SU-DHL-6 (cell line): Measurements from ENCODE around the gene PARP3.
A peak's percentile ranks its signal among the peaks of the same experiment; 100 is the strongest.

ENCODE experiments used
- H2AFZ ChIP-seq: fragments of 200-600 bp; sonication (generic); 2 replicates; pipeline ENCODE4 v1.6.1; 2014; ENCODE audit warnings: low read depth, mild to moderate bottlenecking, moderate library complexity, mixed read lengths, antibody characterized with exemption, low read length; ENCODE audit not compliant: severe bottlenecking
- H3F3A ChIP-seq: fragments of 200-600 bp; shearing (Covaris generic); 2 replicates; pipeline ENCODE4 v1.6.0; 2016; ENCODE audit warnings: antibody characterized with exemption, mild to moderate bottlenecking; ENCODE audit not compliant: insufficient read depth
- H3K27ac ChIP-seq: fragments of 200-600 bp; sonication (generic); 2 replicates; pipeline ENCODE4 v1.5.1; 2016; ENCODE audit warnings: low read depth, mild to moderate bottlenecking, low read length, moderate library complexity, mixed read lengths
- H3K27me3 ChIP-seq: fragments of 200-600 bp; sonication (generic), shearing (Covaris generic); 2 replicates; pipeline ENCODE4 v1.6.0; 2014; ENCODE audit warnings: mild to moderate bottlenecking, low read length
- H3K36me3 ChIP-seq: fragments of 200-600 bp; sonication (generic); 2 replicates; pipeline ENCODE4 v1.6.1; 2014; ENCODE audit warnings: mild to moderate bottlenecking, low read length, mixed read lengths
- H3K4me2 ChIP-seq: fragments of 300-600, 200-600 bp; shearing (Covaris generic), sonication (generic); 2 replicates; pipeline ENCODE4 v1.6.0; 2014; ENCODE audit warnings: low read length, low read depth, mild to moderate bottlenecking; ENCODE audit not compliant: poor library complexity, severe bottlenecking
- H3K4me3 ChIP-seq: fragments of 200-600 bp; sonication (generic); 2 replicates; pipeline ENCODE4 v1.5.1; 2014; ENCODE audit warnings: antibody characterized with exemption, low read length, mild to moderate bottlenecking, mixed read lengths; ENCODE audit not compliant: insufficient read depth, poor library complexity, severe bottlenecking
- H3K79me2 ChIP-seq: fragments of 200-600 bp; sonication (generic); 2 replicates; pipeline ENCODE4 v1.6.1; 2014; ENCODE audit warnings: mild to moderate bottlenecking, low read length, moderate library complexity; ENCODE audit not compliant: insufficient read depth
- H3K9ac ChIP-seq: fragments of 200-600 bp; sonication (generic); 2 replicates; pipeline ENCODE4 v1.7.0; 2014; ENCODE audit warnings: mild to moderate bottlenecking, low read length
- H3K9me2 ChIP-seq: fragments of 200-600 bp; sonication (generic); replicated peaks from 2 replicates; pipeline ENCODE4 v1.6.1; 2014; ENCODE audit warnings: low read length; ENCODE audit not compliant: insufficient read depth
- H3K9me3 ChIP-seq: fragments of 200-600 bp; sonication (generic); 2 replicates; pipeline ENCODE4 v1.6.1; 2014; ENCODE audit warnings: low read length, mixed read lengths; ENCODE audit not compliant: insufficient read depth
- H4K20me1 ChIP-seq: fragments of 200-600 bp; sonication (generic); 2 replicates; pipeline ENCODE4 v1.6.1; 2014; ENCODE audit warnings: low read depth, mild to moderate bottlenecking, antibody characterized with exemption, low read length, moderate library complexity, mixed read lengths
- EZH2phosphoT487 ChIP-seq: fragments of 200-600 bp; sonication (generic), shearing (Covaris generic); conservative IDR thresholded peaks from 2 replicates; pipeline ENCODE4 v1.6.1; 2018; ENCODE audit warnings: mild to moderate bottlenecking, antibody characterized with exemption, low read length, moderate library complexity, mixed read lengths
- TF ChIP-seq, protein P1 (sequence below): fragments of 200-600 bp; sonication (generic); IDR thresholded peaks from one replicate; pipeline ENCODE4 v1.5.1; 2017; ENCODE audit warnings: antibody characterized with exemption, mild to moderate bottlenecking, low read length, moderate library complexity; ENCODE audit not compliant: insufficient read depth, poor library complexity, severe bottlenecking

The PARP3 gene

DNA sequence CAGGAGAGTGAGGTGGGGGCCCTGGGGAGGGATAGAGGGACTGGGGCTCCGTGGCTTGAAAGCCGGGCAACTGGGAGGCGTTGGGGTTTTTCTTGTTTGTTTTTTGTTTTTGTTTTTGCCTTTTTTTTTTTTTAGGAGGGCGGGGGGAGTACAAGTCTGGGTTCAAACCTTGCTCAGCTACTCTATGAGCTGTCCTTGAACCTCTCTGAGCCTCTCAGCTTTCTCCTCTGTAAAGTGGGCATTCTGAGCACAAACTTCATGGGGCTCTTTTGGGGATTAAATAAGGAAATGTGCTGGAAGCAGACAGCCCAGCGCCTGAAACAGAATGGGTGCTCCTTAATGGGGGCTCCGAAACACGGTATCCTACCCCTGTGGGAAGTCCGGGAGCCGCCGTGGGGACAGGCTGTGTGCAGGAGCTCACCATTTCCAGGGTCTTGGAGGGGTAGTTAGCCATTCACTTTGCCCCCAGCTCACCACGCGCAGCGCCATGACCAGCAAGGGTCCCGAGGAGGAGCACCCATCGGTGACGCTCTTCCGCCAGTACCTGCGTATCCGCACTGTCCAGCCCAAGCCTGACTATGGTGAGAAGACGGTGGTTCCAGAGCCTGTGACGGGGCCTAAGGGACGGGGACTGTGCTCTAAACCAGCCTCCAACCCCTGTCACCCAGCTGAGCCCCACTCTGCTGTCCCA lies 41.6 kb downstream of the PARP3 start:
- peak overlapping the region; percentile 71 for H3K9ac ChIP-seq
- H3F3A ChIP-seq: peaks cover 15% of the 10 kb centered on the region
- no peaks in the 10 kb centered on the region for H3K9me3 ChIP-seq
- TF ChIP-seq, protein P1, sequence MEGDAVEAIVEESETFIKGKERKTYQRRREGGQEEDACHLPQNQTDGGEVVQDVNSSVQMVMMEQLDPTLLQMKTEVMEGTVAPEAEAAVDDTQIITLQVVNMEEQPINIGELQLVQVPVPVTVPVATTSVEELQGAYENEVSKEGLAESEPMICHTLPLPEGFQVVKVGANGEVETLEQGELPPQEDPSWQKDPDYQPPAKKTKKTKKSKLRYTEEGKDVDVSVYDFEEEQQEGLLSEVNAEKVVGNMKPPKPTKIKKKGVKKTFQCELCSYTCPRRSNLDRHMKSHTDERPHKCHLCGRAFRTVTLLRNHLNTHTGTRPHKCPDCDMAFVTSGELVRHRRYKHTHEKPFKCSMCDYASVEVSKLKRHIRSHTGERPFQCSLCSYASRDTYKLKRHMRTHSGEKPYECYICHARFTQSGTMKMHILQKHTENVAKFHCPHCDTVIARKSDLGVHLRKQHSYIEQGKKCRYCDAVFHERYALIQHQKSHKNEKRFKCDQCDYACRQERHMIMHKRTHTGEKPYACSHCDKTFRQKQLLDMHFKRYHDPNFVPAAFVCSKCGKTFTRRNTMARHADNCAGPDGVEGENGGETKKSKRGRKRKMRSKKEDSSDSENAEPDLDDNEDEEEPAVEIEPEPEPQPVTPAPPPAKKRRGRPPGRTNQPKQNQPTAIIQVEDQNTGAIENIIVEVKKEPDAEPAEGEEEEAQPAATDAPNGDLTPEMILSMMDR: no peak
- no peak for TF ChIP-seq EZH2phosphoT487
- H3K27ac ChIP-seq: peak overlapping the region; percentile 71
- H3K4me2 ChIP-seq: peak overlapping the region; percentile 82
- peak overlapping the region; percentile 56 for H2AFZ ChIP-seq
- H4K20me1 ChIP-seq: no peaks in the 10 kb centered on the region
- H3K4me3 ChIP-seq: peak overlapping the region; percentile 75
- H3K36me3 ChIP-seq: no peaks in the 10 kb centered on the region
- no peaks in the 10 kb centered on the region for H3K27me3 ChIP-seq
- H3K79me2 ChIP-seq: peaks cover 7% of the 10 kb centered on the region; the same call in 1 of the 2 replicates
- no peaks in the 10 kb centered on the region for H3K9me2 ChIP-seq

DNA sequence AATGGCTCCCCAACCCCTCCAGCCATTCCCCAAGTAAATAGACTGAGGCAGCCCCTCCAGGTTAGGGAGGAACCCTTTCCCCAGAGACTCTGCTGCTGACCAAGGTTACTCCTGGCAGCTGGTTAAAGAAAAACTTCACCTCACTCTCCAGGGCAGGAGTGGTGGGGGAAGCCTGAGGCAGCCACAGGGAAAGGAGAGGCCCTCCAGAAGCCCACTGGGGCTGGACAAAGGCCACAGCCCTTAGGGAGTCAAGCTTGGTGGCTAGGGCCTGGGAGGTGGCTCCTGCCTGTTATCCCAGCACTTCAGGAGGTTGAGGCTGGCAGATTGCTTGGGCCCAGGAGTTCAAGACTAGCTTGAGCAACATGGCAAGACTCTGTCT lies 42.1 kb downstream of the PARP3 start:
- Histone ChIP-seq H3K9ac (no peak overlapping the region), H3K36me3 (no peaks in the 10 kb centered on the region)

DNA sequence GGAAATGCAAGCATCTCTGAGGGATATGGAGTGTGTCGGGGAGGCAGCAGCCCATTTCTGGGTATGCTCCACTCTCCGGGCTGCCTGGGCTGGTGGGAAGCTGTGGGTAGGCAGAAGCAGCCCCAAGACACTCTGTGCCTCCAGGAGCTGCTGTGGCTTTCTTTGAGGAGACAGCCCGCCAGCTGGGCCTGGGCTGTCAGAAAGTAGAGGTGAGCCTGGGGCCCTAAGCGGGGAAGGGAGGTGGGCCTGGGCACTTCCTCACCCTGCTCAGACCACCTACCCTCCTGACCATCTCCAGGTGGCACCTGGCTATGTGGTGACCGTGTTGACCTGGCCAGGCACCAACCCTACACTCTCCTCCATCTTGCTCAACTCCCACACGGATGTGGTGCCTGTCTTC lies 42.9 kb downstream of the PARP3 start:
- no peak for TF ChIP-seq EZH2phosphoT487
- TF ChIP-seq, protein P1: no peak
- peaks cover 7% of the 10 kb centered on the region; the same call in 1 of the 2 replicates for H3K79me2 ChIP-seq
- no peak overlapping the region for H3K27ac ChIP-seq
- no peaks in the 10 kb centered on the region for H3K27me3 ChIP-seq
- no peaks in the 10 kb centered on the region for H4K20me1 ChIP-seq
- H3K4me3 ChIP-seq: no peak overlapping the region
- no peaks in the 10 kb centered on the region for H3K9me3 ChIP-seq
- no peak overlapping the region for H2AFZ ChIP-seq
- H3K4me2 ChIP-seq: no peak overlapping the region
- peaks cover 19% of the 10 kb centered on the region for H3F3A ChIP-seq
- no peaks in the 10 kb centered on the region for H3K36me3 ChIP-seq
- no peaks in the 10 kb centered on the region for H3K9me2 ChIP-seq
- H3K9ac ChIP-seq: no peak overlapping the region

More for the DNA sequence above, 42.1 kb downstream of the PARP3 start:
- H3K79me2 ChIP-seq: peaks cover 7% of the 10 kb centered on the region; the same call in 1 of the 2 replicates
- peak overlapping the region; percentile 43 for H3K27ac ChIP-seq
- no peak overlapping the region for H2AFZ ChIP-seq
- H3K27me3 ChIP-seq: no peaks in the 10 kb centered on the region
- peaks cover 15% of the 10 kb centered on the region for H3F3A ChIP-seq
- H3K4me3 ChIP-seq: no peak overlapping the region
- no peaks in the 10 kb centered on the region for H3K9me2 ChIP-seq
- TF ChIP-seq EZH2phosphoT487: no peak
- TF ChIP-seq, protein P1: no peak
- no peaks in the 10 kb centered on the region for H4K20me1 ChIP-seq
- no peaks in the 10 kb centered on the region for H3K9me3 ChIP-seq
- peak overlapping the region; percentile 82 for H3K4me2 ChIP-seq
